ENCODE results near the gene UNKL.

UNKL gene

DNA sequence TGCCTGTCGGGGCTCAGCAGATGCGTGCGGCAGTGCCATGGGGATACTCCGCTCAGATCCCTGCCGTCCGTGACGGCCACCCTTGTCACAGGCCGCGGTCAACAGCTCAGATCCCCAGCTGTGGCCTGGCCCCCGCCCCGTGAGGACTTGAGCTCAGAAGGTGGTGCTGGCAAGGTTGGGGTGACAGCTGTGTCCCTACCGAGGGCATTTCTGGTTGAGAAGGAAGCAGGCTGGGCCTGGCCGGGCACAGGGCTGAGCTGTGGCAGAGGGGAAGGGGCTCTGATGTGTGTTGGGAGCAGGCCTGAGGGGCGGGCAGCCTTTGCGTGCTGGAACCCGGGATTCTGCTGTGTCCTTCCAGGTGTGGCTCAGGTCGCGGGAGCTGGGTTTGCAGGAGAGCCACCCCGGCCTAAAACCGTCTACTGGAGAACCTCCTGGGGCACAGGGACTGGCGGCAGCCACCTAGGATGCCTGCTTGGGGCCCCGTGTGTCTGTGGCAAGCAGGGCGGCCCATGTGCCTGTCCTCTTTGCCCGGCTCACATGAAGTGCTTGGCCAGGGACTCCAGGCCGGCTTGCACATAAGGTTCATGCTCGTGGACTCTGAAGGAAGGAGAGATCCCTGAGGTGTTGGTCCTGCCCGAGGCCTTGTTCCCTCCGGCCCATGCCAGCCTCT is 100.0 kb downstream of the UNKL start:
- ATAC-seq (ENCODE audit: insufficient read depth, low read depth), result no peak
- DNase-seq, result no peak
- Histone ChIP-seq H3K4me2 (ENCODE audit: insufficient read depth, low read length) (peak overlapping the region; percentile 8; the same call in 1 of the 2 replicates), H4K20me1 (ENCODE audit: insufficient read depth, low read length) (peaks cover 96% of the 10 kb centered on the region), H3K9me3 (ENCODE audit: insufficient read depth, low read length, severe bottlenecking) (no peaks in the 10 kb centered on the region), H3K27ac (ENCODE audit: low read length) (no peak overlapping the region), H3K79me2 (ENCODE audit: insufficient read depth, low read length) (peaks cover 99% of the 10 kb centered on the region), H3K4me1 (ENCODE audit: insufficient read depth, low read length) (peaks cover 34% of the 10 kb centered on the region), H3K4me3 (ENCODE audit: low read depth in 1 of 2, low read length in 2 of 2) (no peak overlapping the region), H3K36me3 (ENCODE audit: insufficient read depth, low read length) (peaks cover 95% of the 10 kb centered on the region), H3K9ac (ENCODE audit: low read depth, low read length) (no peak overlapping the region), H2AFZ (ENCODE audit: low read depth, low read length) (no peak overlapping the region), H3K27me3 (ENCODE audit: insufficient read depth, low read length, poor library complexity) (no peaks in the 10 kb centered on the region)
- TF ChIP-seq, protein P1, sequence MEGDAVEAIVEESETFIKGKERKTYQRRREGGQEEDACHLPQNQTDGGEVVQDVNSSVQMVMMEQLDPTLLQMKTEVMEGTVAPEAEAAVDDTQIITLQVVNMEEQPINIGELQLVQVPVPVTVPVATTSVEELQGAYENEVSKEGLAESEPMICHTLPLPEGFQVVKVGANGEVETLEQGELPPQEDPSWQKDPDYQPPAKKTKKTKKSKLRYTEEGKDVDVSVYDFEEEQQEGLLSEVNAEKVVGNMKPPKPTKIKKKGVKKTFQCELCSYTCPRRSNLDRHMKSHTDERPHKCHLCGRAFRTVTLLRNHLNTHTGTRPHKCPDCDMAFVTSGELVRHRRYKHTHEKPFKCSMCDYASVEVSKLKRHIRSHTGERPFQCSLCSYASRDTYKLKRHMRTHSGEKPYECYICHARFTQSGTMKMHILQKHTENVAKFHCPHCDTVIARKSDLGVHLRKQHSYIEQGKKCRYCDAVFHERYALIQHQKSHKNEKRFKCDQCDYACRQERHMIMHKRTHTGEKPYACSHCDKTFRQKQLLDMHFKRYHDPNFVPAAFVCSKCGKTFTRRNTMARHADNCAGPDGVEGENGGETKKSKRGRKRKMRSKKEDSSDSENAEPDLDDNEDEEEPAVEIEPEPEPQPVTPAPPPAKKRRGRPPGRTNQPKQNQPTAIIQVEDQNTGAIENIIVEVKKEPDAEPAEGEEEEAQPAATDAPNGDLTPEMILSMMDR (IDR thresholded peaks at IDR 0.05; ENCODE audit: borderline replicate concordance, extremely low read depth, low read length, poor library complexity, severe bottlenecking), result no peak
- TF ChIP-seq EZH2 (IDR thresholded peaks at IDR 0.05; ENCODE audit: borderline replicate concordance, low read depth, low read length, severe bottlenecking), result no peak

GRCh38 chr16:1313721-1314369 is 100.7 kb downstream of the UNKL start:
- TF ChIP-seq EZH2 (IDR thresholded peaks at IDR 0.05; ENCODE audit: borderline replicate concordance, low read depth, low read length, severe bottlenecking), result no peak
- TF ChIP-seq, protein P1 (IDR thresholded peaks at IDR 0.05; ENCODE audit: borderline replicate concordance, extremely low read depth, low read length, poor library complexity, severe bottlenecking), result no peak
- peak overlapping the region; percentile 8; the same call in 1 of the 2 replicates for H3K4me2 ChIP-seq (ENCODE audit: insufficient read depth, low read length)
- H3K79me2 ChIP-seq (ENCODE audit: insufficient read depth, low read length), result peaks cover 93% of the 10 kb centered on the region
- H3K27me3 ChIP-seq (ENCODE audit: insufficient read depth, low read length, poor library complexity), result no peaks in the 10 kb centered on the region
- no peaks in the 10 kb centered on the region for H3K9me3 ChIP-seq (ENCODE audit: insufficient read depth, low read length, severe bottlenecking)
- no peak overlapping the region for H3K4me3 ChIP-seq (ENCODE audit: low read depth in 1 of 2, low read length in 2 of 2)
- peaks cover 34% of the 10 kb centered on the region for H3K4me1 ChIP-seq (ENCODE audit: insufficient read depth, low read length)
- no peak overlapping the region for H3K27ac ChIP-seq (ENCODE audit: low read length)
- ATAC-seq (ENCODE audit: insufficient read depth, low read depth) (no peak), DNase-seq (no peak)
- H4K20me1 ChIP-seq (ENCODE audit: insufficient read depth, low read length), result peaks cover 89% of the 10 kb centered on the region
- no peak overlapping the region for H2AFZ ChIP-seq (ENCODE audit: low read depth, low read length)
- peaks cover 88% of the 10 kb centered on the region for H3K36me3 ChIP-seq (ENCODE audit: insufficient read depth, low read length)
- no peak overlapping the region for H3K9ac ChIP-seq (ENCODE audit: low read depth, low read length)
